NCI-H1417 treated with DMSO at 0.1 percent for 48 hours (cell line): ENCODE measurements around the gene MVB12A.

Experiments used
- DNase-seq: peaks from one replicate; lab custom pipeline; 2025; lab: John Stamatoyannopoulos, UW

Gene MVB12A

GRCh38 chr19:17405250-17406045, 14.4 kb upstream of the MVB12A start, which contains the start of gene BST2:
Gene BST2 (minus strand): TSS chr19:17405630. CDS start chr19:17405575, 55 bp downstream.
- DNase-seq = no peak

DNA sequence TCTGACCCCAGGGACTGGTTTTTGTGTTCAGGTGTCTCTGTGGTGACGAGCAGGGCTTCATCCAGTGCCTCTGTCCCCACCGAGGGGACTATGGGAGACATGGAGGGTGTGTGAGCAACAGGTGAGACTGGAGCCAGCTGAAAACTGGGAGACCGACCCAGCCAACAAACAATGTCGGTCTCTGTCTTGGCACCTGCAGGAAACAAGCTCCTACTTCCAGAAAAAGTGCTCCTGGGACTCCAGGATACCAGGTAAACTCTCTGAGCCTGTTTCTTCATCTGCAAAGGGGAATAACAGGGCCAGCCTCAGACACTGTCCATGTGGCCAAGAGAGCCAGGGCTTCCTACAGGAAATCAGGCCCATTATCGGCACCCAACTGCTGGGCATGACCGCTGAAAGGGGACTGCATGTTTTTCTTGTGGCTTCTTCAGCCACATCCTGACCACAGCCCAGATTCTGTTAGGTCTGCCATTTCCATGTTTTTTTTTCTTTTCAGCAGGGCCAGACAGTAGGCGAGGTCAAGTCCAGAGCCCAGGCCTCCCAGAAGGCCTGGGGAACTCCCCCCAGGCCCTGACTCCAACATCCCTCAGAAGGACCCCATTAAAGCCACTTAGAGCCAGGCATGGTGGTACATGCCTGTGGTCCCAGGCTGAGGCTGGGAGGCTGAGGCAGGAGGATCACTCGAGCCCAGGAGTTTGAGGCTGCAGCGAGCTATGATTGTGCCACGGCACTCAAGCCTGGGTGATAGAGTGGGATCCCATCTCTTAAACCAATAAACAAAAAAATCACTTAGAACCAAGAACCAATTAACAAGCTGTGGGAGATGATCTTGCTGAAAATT, 13.6 kb upstream of the MVB12A start:
- DNase-seq = no peak

DNA sequence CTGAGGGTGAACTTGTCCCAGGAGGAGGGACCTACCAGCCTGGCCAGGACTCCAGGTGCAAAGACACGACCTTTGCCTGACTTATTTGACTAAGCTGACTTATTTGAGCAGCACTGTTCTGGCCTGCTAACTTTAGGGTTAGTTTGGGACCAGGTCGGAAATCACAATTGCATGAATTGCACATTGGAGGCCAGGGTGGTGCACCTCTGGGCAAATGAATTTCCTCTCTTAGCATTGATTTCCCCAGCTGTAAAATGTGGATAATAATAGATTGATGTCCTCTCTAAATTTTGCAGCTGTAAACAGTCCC, 13.0 kb upstream of the MVB12A start:
- no peak for DNase-seq

- DNase-seq = no peak
Measured at GRCh38 chr19:17409990-17410389, 9.9 kb upstream of the MVB12A start.

- DNase-seq = no peak
Measured at GRCh38 chr19:17411801-17412200, 8.0 kb upstream of the MVB12A start.

DNA sequence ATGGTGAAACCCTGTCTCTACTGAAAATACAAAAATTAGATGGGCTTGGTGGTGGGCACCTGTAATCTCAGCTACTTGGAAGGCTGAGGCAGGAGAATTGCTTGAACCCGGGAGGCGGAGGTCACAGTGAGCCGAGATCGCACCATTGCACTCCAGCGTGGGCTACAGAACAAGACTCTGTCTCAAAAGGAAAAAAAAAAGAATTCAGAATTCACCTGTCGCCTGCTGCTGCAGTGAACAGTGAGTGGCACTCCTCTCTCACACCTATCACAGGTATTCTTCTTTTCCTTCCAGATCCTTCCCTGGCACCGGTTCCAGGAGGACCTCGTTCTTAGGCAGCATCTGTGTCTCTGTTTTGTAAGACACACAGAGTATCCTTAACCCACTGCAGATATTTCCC, 5.8 kb upstream of the MVB12A start:
- no peak for DNase-seq

- DNase-seq = no peak
Measured at GRCh38 chr19:17415121-17415520, 4.7 kb upstream of the MVB12A start.

- no peak for DNase-seq
Measured at GRCh38 chr19:17418710-17419109, 1.1 kb upstream of the MVB12A start.

DNA sequence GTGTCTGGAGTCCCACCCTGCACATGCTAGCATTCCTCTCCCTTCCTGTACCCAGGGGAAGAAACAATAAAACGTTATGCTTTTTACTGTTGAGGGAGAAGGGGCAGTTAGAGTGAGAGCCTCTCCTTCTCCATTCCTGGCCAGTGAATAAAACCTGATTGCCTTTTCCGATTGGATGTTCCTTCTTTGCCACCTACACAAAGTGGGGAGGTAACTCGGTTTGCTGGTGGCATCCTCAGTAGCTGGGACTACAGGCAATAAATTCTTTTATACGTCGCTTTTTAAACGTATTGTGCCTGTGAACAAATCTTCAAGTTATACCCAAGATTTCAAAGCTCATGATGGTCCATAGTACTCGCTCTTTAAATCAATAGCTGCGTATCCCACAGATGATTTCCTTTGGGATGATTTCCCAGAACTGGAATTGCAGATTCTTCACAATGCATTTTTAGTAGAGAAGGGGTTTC, 660 bp upstream of the MVB12A start:
- DNase-seq = no peak

DNA sequence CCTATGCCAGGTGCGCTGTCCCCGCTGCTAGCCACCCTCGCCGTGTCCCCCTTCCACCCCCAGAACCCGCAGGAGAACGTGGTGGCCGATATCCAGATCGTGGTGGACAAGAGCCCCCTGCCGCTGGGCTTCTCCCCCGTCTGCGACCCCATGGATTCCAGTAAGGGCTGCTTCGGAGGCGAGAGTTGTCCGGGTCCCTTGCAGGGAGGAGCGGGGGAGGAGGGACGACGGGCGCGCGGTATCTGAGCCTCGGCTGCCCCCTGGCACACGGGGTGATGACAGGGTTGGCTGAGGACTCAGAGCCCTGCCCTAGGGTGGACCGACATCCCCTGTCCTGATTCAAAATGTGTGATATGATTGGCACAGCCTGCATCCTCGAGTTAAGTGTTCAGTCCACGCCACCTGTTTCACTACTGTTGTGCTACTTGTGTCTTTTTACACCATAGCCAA, 653 bp downstream of the MVB12A start:
- DNase-seq = no peak

- DNase-seq = no peak
Measured at GRCh38 chr19:17421942-17422341, 2.1 kb downstream of the MVB12A start.

DNA sequence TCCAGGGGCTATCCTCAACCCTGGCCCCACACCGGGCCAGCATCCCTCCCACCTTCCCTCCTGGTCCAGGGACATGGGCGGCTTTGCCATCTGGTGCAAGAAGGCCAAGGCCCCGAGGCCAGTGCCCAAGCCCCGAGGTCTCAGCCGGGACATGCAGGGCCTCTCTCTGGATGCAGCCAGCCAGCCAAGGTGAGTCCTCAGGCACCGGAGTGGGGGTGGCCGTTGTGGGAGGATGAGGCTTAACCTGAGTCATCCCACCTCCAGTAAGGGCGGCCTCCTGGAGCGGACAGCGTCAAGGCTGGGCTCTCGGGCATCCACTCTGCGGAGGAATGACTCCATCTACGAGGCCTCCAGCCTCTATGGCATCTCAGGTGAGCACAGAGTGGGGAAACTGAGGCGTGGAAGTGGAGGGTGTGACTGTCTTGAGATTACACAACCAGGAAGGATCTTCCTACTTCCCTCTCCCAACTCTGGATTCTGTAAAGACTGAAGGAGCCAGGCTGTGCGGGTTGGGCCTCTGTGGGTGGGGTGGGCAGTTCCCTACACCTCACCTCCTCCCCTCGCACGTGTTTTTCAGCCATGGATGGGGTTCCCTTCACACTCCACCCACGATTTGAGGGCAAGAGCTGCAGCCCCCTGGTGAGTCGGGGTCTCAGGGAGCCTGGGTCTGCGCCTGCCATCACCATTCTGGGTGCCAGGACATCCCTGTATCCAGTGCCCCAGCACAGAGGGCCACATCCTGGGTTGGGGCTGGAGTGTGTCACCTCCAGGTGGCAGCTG, 3.8 kb downstream of the MVB12A start:
- no peak for DNase-seq

DNA sequence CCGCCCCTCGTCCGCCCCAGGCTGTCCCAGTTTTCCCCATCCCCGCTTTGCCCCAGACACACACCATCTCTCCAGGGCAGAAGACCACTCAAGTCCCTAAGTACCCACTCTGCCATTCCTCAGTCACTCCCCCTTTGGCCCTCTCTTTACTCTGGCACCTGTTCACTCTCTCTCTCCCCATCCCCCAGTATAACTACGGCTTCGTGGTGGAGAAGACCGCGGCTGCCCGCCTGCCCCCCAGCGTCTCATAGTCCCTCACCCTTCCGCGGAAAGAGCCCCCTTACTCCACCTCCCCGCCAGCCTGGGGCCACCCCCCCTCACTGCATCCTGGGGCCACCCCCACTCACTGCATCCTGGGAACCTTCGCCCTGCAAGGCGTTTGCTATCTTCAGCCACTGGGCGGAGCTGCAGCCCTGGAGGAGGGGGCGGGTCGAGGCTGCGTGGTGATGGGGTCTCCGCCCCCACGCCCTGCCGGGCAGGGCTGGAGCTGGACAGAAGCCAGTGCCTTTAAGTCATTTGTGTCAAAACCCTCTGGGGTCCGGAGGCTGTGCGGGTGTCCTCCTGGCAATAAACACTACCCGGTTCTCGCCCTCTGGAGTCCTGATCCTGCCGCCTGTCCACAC, 5.0 kb downstream of the MVB12A start:
- no peak for DNase-seq

DNA sequence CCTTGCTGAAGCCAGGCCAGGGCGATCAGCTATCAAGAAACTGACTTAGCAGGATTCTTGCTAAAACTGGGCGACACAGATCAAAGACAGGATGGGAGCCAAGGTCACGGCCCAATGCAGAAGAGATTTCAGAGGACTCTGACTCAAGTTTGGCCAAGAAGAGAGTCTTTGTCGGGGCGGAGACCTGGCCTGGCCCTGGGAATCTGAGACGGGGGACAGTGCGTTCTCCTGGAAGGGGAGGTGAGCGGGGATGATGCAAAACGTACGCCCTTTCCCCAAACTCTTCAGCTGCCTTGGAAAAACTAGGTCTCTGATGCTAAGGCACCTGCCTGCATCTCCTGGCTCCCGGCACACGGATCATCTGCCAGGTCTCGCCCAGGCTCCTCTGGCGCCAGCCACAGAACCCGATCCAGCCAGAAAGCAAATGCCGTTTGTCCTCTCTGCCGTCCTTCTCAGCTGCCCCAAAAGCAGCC, 9.8 kb downstream of the MVB12A start:
- DNase-seq = no peak

- no peak for DNase-seq
Measured at GRCh38 chr19:17431417-17431816, 11.6 kb downstream of the MVB12A start.

DNA sequence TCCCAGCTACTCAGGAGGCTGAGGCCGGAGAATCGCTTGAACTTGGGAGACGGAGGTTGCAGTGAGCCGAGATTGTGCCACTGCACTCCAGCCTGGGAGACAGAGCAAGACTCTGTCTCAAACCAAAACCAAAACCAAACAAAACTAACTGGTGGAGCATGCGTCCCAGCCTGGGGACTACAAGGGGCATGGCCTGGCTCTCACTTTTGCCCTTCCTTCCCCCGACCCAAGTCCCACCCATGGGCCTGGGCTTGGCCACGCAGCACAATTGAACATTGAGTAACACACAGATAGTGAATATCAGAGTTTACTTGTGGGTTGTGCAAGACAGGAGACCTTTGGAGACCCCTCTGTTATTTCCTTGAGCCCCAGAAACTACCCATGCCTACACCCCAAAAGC, 15.4 kb downstream of the MVB12A start:
- no peak for DNase-seq

- DNase-seq = no peak
Measured at GRCh38 chr19:17436094-17436873, 16.4 kb downstream of the MVB12A start.

GRCh38 chr19:17436874-17437267, 17.0 kb downstream of the MVB12A start:
- no peak for DNase-seq

DNA sequence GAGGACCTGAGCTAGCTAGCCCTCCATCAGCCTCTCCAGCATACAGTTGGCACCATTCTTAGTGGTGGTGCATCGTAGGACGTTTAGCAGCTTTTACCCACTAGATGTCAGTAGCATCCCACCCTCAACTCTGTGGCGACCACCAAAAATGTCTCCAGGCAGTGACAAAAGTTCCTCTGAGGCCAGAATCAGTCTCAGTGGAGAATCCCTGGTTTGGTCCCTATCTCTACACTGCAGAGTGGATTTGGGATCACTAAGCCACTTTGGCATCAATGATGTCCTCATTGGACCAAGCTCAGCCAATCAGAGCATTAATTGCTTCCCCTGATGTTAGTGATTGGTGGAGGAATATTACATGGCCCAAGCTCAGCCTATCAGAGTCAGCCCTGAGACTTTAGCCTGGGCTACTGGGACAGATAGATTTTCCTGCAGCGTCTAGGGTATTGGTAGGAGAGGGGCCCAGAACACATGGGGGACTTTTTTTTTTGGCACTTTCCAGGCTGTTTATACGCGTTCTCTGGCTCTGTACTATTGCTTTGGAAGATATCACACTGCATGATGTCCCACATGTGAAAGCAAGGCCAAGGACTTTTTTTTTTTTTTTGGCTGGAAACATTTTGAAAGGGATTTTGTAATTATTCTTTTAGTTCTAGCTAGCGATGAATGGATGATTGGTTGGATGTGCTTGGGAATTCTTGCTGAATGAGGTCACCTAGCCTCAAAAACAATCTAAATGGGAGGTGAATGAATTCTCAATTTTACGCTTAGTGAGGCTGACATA, 21.6 kb downstream of the MVB12A start:
- no peak for DNase-seq

GRCh38 chr19:17445526-17446165, 25.8 kb downstream of the MVB12A start:
- DNase-seq = no peak
